HepG2 (cell line): ENCODE data around the gene SHISA5. TPM values are rescaled to one million over a fixed set of nuclear protein-coding genes. Genes with fewer than 3 reads are reported as not detected.

ENCODE experiments used
- KDM3A ChIP-seq: IDR thresholded peaks from 2 replicates; pipeline ENCODE4 v1.6.1; 2018; ENCODE audit warnings: low read depth, missing compliant biosample characterization
- MBD4 ChIP-seq: IDR thresholded peaks from 2 replicates; pipeline ENCODE4 v1.6.1; 2012; ENCODE audit warnings: low read length, inconsistent platforms, borderline replicate concordance
- RFX1 ChIP-seq: fragments of 450-650 bp; IDR thresholded peaks from 2 replicates; pipeline ENCODE4 v1.6.1; 2017
- ZKSCAN8 ChIP-seq: IDR thresholded peaks from 2 replicates; pipeline ENCODE4 v1.6.1; 2016; ENCODE audit warnings: borderline replicate concordance, missing genetic modification reagents, missing compliant biosample characterization
- ZNF446 ChIP-seq: sonication (generic); formaldehyde crosslinking; IDR thresholded peaks from 2 replicates; pipeline ENCODE4 v1.5.0; 2020; ENCODE audit warnings: mild to moderate bottlenecking, missing genetic modification reagents
- polyA plus RNA-seq, 8 experiments: library from polyadenylated mRNA; depleted of rRNA in 3 of 8; stranded (reverse) in 7 of 8; unstranded in 1 of 8; fragments of >200 nt; fragmentation: Illumina TruSeq in 4 of 8; extraction: Trizol in 4 of 8; gene quantifications; 2 replicates each; pipeline versions ENCODE4 v1.2.1 to v1.2.3, GENCODE V29; 2011 to 2016; ENCODE audit warnings: low read depth in 4 of 8, missing spikeins in 1 of 8, mixed read lengths in 1 of 8; ENCODE audit not compliant: insufficient read depth in 1 of 8
- total RNA-seq, 5 experiments: library from RNA; depleted of rRNA; stranded (reverse); fragments of >200 nt; fragmentation: Illumina TruSeq; extraction: Trizol; gene quantifications; 2 replicates each; pipeline ENCODE4 v1.2.3, GENCODE V29; 2016; ENCODE audit warnings: low read depth in 1 of 5
- TF ChIP-seq, protein P1 (sequence below), 2 experiments: fragments of 450-650 bp in 1 of 2; sonication (generic) in 1 of 2; formaldehyde crosslinking in 1 of 2; IDR thresholded peaks; 2 replicates each; pipeline versions ENCODE4 v1.6.1 to v1.8.0; 2016 to 2022; ENCODE audit warnings: antibody characterized with exemption in 1 of 2, mild to moderate bottlenecking in 1 of 2, missing genetic modification reagents in 1 of 2
- TF ChIP-seq, protein P2 (sequence below): sonication (generic); formaldehyde crosslinking; IDR thresholded peaks from 2 replicates; pipeline ENCODE4 v1.5.0; 2020; ENCODE audit warnings: mild to moderate bottlenecking, missing genetic modification reagents
- TF ChIP-seq, protein P3 (sequence below): sonication (generic); formaldehyde crosslinking; IDR thresholded peaks from 2 replicates; pipeline ENCODE4 v1.4.0; 2020; ENCODE audit warnings: missing genetic modification reagents

The SHISA5 gene
- total and polyA plus RNA-seq, 2 of the 13 experiments (the other 11 are each of a cell fraction or from before 2014, with no cell fraction given), result 75.8 to 91.4 TPM

DNA sequence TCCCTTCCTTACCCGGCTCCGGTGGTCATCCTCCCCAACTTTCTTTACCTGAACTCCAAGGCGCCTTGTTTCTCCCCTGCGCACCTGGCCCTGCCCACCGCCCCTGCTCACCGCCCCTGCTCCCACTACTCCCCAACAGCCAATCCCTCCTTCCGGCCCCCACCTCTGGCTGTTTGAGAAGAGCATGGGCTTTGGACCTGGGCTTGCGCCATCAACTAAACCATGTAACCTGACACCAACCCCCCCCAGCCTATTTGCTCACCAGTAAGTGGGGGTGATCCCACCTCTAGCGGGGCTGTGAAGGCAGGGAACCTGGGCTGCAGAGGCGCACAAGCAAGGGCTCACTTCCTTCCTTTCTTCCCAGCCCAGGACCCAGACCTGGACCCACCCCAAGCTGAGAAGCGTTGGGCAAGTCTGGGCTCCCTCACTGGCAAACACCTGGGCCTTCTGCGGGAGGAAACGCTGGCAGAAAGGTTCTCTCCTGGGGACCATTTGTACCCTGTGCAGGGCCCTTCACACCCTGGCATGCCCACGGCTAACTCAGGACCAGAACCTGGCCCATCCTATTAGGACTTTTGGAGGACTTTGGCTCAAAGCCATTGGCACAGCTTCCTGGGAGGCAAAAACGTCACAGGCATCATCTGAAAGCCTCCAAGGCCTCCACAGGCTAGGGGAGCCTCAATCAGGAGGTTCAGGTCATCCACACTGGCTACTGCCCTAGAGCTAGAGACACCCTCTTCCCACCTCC is 73.8 kb downstream of the SHISA5 start, which contains the start of gene PLXNB1 (continued):
- TF ChIP-seq ZKSCAN8, result peak; percentile 63; the same call in 1 of the 2 replicates
- no peak for TF ChIP-seq MBD4
- TF ChIP-seq, protein P1, sequence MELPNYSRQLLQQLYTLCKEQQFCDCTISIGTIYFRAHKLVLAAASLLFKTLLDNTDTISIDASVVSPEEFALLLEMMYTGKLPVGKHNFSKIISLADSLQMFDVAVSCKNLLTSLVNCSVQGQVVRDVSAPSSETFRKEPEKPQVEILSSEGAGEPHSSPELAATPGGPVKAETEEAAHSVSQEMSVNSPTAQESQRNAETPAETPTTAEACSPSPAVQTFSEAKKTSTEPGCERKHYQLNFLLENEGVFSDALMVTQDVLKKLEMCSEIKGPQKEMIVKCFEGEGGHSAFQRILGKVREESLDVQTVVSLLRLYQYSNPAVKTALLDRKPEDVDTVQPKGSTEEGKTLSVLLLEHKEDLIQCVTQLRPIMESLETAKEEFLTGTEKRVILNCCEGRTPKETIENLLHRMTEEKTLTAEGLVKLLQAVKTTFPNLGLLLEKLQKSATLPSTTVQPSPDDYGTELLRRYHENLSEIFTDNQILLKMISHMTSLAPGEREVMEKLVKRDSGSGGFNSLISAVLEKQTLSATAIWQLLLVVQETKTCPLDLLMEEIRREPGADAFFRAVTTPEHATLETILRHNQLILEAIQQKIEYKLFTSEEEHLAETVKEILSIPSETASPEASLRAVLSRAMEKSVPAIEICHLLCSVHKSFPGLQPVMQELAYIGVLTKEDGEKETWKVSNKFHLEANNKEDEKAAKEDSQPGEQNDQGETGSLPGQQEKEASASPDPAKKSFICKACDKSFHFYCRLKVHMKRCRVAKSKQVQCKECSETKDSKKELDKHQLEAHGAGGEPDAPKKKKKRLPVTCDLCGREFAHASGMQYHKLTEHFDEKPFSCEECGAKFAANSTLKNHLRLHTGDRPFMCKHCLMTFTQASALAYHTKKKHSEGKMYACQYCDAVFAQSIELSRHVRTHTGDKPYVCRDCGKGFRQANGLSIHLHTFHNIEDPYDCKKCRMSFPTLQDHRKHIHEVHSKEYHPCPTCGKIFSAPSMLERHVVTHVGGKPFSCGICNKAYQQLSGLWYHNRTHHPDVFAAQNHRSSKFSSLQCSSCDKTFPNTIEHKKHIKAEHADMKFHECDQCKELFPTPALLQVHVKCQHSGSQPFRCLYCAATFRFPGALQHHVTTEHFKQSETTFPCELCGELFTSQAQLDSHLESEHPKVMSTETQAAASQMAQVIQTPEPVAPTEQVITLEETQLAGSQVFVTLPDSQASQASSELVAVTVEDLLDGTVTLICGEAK (IDR thresholded peaks at IDR 0.05), result no peak
- TF ChIP-seq, protein P1 (CRISPR knock-in tag; IDR thresholded peaks at IDR 0.05), result peak; percentile 58; the same call in 1 of the 2 replicates
- TF ChIP-seq KDM3A (CRISPR knock-in tag), result no peak; the same call in 1 of the 2 replicates
- TF ChIP-seq ZNF446 (CRISPR knock-in tag), result no peak
- TF ChIP-seq, protein P2, sequence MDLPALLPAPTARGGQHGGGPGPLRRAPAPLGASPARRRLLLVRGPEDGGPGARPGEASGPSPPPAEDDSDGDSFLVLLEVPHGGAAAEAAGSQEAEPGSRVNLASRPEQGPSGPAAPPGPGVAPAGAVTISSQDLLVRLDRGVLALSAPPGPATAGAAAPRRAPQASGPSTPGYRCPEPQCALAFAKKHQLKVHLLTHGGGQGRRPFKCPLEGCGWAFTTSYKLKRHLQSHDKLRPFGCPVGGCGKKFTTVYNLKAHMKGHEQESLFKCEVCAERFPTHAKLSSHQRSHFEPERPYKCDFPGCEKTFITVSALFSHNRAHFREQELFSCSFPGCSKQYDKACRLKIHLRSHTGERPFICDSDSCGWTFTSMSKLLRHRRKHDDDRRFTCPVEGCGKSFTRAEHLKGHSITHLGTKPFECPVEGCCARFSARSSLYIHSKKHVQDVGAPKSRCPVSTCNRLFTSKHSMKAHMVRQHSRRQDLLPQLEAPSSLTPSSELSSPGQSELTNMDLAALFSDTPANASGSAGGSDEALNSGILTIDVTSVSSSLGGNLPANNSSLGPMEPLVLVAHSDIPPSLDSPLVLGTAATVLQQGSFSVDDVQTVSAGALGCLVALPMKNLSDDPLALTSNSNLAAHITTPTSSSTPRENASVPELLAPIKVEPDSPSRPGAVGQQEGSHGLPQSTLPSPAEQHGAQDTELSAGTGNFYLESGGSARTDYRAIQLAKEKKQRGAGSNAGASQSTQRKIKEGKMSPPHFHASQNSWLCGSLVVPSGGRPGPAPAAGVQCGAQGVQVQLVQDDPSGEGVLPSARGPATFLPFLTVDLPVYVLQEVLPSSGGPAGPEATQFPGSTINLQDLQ (CRISPR knock-in tag), result peak; percentile 75
- TF ChIP-seq, protein P3, sequence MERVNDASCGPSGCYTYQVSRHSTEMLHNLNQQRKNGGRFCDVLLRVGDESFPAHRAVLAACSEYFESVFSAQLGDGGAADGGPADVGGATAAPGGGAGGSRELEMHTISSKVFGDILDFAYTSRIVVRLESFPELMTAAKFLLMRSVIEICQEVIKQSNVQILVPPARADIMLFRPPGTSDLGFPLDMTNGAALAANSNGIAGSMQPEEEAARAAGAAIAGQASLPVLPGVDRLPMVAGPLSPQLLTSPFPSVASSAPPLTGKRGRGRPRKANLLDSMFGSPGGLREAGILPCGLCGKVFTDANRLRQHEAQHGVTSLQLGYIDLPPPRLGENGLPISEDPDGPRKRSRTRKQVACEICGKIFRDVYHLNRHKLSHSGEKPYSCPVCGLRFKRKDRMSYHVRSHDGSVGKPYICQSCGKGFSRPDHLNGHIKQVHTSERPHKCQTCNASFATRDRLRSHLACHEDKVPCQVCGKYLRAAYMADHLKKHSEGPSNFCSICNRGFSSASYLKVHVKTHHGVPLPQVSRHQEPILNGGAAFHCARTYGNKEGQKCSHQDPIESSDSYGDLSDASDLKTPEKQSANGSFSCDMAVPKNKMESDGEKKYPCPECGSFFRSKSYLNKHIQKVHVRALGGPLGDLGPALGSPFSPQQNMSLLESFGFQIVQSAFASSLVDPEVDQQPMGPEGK (CRISPR knock-in tag), result peak; percentile 100
- TF ChIP-seq RFX1, result no peak
